K562 (cell line): ENCODE measurements around the gene RBP3. TPM values are rescaled to one million over a fixed set of nuclear protein-coding genes. Genes with fewer than 3 reads are reported as not detected.
A peak's percentile ranks its signal among the peaks of the same experiment; 100 is the strongest.

Experiments
- ARNT ChIP-seq, 2 experiments: fragments of 450-650 bp; IDR thresholded peaks; 2 replicates each; pipeline ENCODE4 v1.6.1; 2016; ENCODE audit warnings: mild to moderate bottlenecking in 1 of 2
- CBFA2T2 ChIP-seq: fragments of 450-650 bp; conservative IDR thresholded peaks from 2 replicates; pipeline ENCODE4 v1.6.1; 2017; ENCODE audit warnings: mild to moderate bottlenecking
- CREM ChIP-seq: IDR thresholded peaks from 2 replicates; pipeline ENCODE4 v1.6.1; 2014; ENCODE audit warnings: antibody characterized with exemption, low read depth
- CXXC5 ChIP-seq: fragments of 250-450 bp; sonication (Bioruptor Pico); IDR thresholded peaks from 2 replicates; pipeline ENCODE4 v1.8.0; 2022; ENCODE audit warnings: inconsistent platforms, mild to moderate bottlenecking, moderate library complexity
- DPF2 ChIP-seq: fragments of 450-650 bp; IDR thresholded peaks from 2 replicates; pipeline ENCODE4 v1.6.1; 2016
- EP300 ChIP-seq: IDR thresholded peaks from 2 replicates; pipeline ENCODE4 v1.6.1; 2012; ENCODE audit warnings: low read length, improper control_type of control experiment
- FOXM1 ChIP-seq, 2 experiments: fragments of 450-650 bp in 1 of 2; sonication (generic) in 1 of 2; formaldehyde crosslinking in 1 of 2; IDR thresholded peaks; 2 replicates each; pipeline versions ENCODE4 v1.6.1 to v1.9.0; 2017 to 2022; ENCODE audit warnings: low read depth in 2 of 2, mild to moderate bottlenecking in 2 of 2, missing genetic modification reagents in 1 of 2, moderate library complexity in 1 of 2
- GATAD2B ChIP-seq: fragments of 450-650 bp; IDR thresholded peaks from 2 replicates; pipeline ENCODE4 v1.6.1; 2017; ENCODE audit warnings: mild to moderate bottlenecking, borderline replicate concordance
- MEIS2 ChIP-seq: fragments of 450-650 bp; IDR thresholded peaks from 2 replicates; pipeline ENCODE4 v1.6.1; 2014; ENCODE audit warnings: mild to moderate bottlenecking; ENCODE audit not compliant: partially characterized antibody
- MNT ChIP-seq, 2 experiments: fragments of 450-650 bp; conservative IDR thresholded peaks; 2 replicates each; pipeline ENCODE4 v1.6.1; 2017; ENCODE audit warnings: mild to moderate bottlenecking in 2 of 2, moderate library complexity in 2 of 2
- MTA3 ChIP-seq: fragments of 450-650 bp; formaldehyde crosslinking; IDR thresholded peaks from 2 replicates; pipeline ENCODE4 v1.6.1; 2017; ENCODE audit warnings: mild to moderate bottlenecking, borderline replicate concordance
- NBN ChIP-seq: fragments of 450-650 bp; IDR thresholded peaks from 2 replicates; pipeline ENCODE4 v1.6.1; 2016; ENCODE audit warnings: low read depth, mild to moderate bottlenecking
- NCOR1 ChIP-seq: fragments of 450-650 bp; IDR thresholded peaks from 2 replicates; pipeline ENCODE4 v1.6.1; 2016; ENCODE audit warnings: mild to moderate bottlenecking, moderate library complexity
- NRF1 ChIP-seq, 2 experiments: fragments of 450-650 bp; IDR thresholded peaks in 1 of 2; conservative IDR thresholded peaks in 1 of 2; 2 replicates each; pipeline ENCODE4 v1.6.1; 2014; ENCODE audit warnings: mild to moderate bottlenecking in 2 of 2
- RAD21 ChIP-seq, 2 experiments: fragments of 250-450 bp in 1 of 2; fragments of 450-650 bp in 1 of 2; sonication (Bioruptor Pico) in 1 of 2; formaldehyde crosslinking in 1 of 2; IDR thresholded peaks in 1 of 2; conservative IDR thresholded peaks in 1 of 2; 2 replicates each; pipeline versions ENCODE4 v1.4.0 to v1.8.0; 2020 to 2022; ENCODE audit warnings: mild to moderate bottlenecking in 2 of 2, moderate library complexity in 1 of 2
- RBM22 ChIP-seq: fragments of 200-400 bp; formaldehyde crosslinking; IDR thresholded peaks from 2 replicates; pipeline ENCODE4 v1.6.1; 2018; ENCODE audit warnings: low read length, low read depth; ENCODE audit not compliant: poor library complexity, severe bottlenecking
- RCOR1 ChIP-seq, 2 experiments: IDR thresholded peaks; 2 replicates each; pipeline ENCODE4 v1.6.1; 2012; ENCODE audit warnings: low read depth in 2 of 2, low read length in 2 of 2, borderline replicate concordance in 1 of 2, improper control_type of control experiment in 1 of 2
- SMARCE1 ChIP-seq: fragments of 450-650 bp; IDR thresholded peaks from 2 replicates; pipeline ENCODE4 v1.7.1; 2016; ENCODE audit warnings: mild to moderate bottlenecking
- TCF3 ChIP-seq: sonication (generic); formaldehyde crosslinking; IDR thresholded peaks from 2 replicates; pipeline ENCODE4 v1.4.0; 2020; ENCODE audit warnings: mild to moderate bottlenecking, missing genetic modification reagents
- ZBTB2 ChIP-seq: fragments of 450-650 bp; IDR thresholded peaks from 2 replicates; pipeline ENCODE4 v1.6.1; 2016; ENCODE audit warnings: antibody characterized with exemption
- ZKSCAN3 ChIP-seq: fragments of 250-450 bp; sonication (Bioruptor Pico); IDR thresholded peaks from 2 replicates; pipeline ENCODE4 v1.4.0; 2020
- ZNF174 ChIP-seq: fragments of 250-450 bp; sonication (Bioruptor Pico); IDR thresholded peaks from 2 replicates; pipeline ENCODE4 v1.4.0; 2020; ENCODE audit warnings: mild to moderate bottlenecking
- ZNF239 ChIP-seq: fragments of 250-450 bp; sonication (Bioruptor Pico); IDR thresholded peaks from 2 replicates; pipeline ENCODE4 v1.4.0; 2020; ENCODE audit warnings: mild to moderate bottlenecking
- ZNF282 ChIP-seq: sonication (generic); formaldehyde crosslinking; IDR thresholded peaks from 2 replicates; pipeline ENCODE4 v1.8.1; 2023; ENCODE audit warnings: missing genetic modification reagents
- polyA plus RNA-seq, 8 experiments: library from polyadenylated mRNA; depleted of rRNA in 4 of 8; stranded (reverse) in 5 of 8; unstranded in 3 of 8; fragments of >200 nt; fragmentation: Nextera tagmentation in 2 of 8; fragmentation: Illumina TruSeq in 1 of 8; extraction: Ambion mirVana in 2 of 8; extraction: Trizol in 1 of 8; gene quantifications; 2 replicates each; pipeline versions ENCODE4 v1.2.1 to v1.2.3, GENCODE V29; 2011 to 2014; ENCODE audit warnings: inconsistent platforms in 1 of 8, missing spikeins in 1 of 8
- total RNA-seq, 7 experiments: library from RNA; depleted of rRNA in 6 of 7; stranded (reverse); fragments of >200 nt in 6 of 7; fragmentation: Illumina TruSeq in 2 of 7; extraction: Trizol in 2 of 7; gene quantifications; 2 replicates each; pipeline versions ENCODE4 v1.2.1 to v1.2.3, GENCODE V29; 2011 to 2021; ENCODE audit warnings: low replicate concordance in 1 of 7
- TF ChIP-seq, protein P1 (sequence below): IDR thresholded peaks from 2 replicates; pipeline ENCODE4 v1.6.1; 2012; ENCODE audit warnings: low read depth, low read length, improper control_type of control experiment, borderline replicate concordance

RBP3 gene
- total and polyA plus RNA-seq, 9 of the 15 experiments (the other 6 are each of a cell fraction or from before 2014, with no cell fraction given) = not detected

- TF ChIP-seq SMARCE1 (peak; percentile 61; the same call in 1 of the 2 replicates), ZKSCAN3 (CRISPR knock-in tag) (no peak), CBFA2T2 (peak; percentile 81), EP300 (peak; percentile 78), ARNT (IDR thresholded peaks at IDR 0.05) (peak in 1 of 2 experiments; percentile 62; a peak in 2 of 4 replicates), RAD21 (CRISPR knock-in tag; conservative IDR thresholded peaks at IDR 0.05 in 1 of 2, IDR thresholded peaks at IDR 0.05 in 1 of 2) (no peak), NCOR1 (peak; percentile 83), NBN (0 out of 2 replicates have a peak, but pooled peaks have one; percentile 54), MTA3 (peak; percentile 64; the same call in 1 of the 2 replicates), NRF1 (conservative IDR thresholded peaks at IDR 0.05 in 1 of 2, IDR thresholded peaks at IDR 0.05 in 1 of 2) (peak in 1 of 2 experiments; percentile 22; a peak in 1 of 4 replicates), ZBTB2 (peak; percentile 37; the same call in 1 of the 2 replicates), MNT (conservative IDR thresholded peaks at IDR 0.05) (peak in 1 of 2 experiments; percentile 34; a peak in 1 of 4 replicates), MEIS2 (peak; percentile 99), RCOR1 (IDR thresholded peaks at IDR 0.05; ENCODE audit: borderline replicate concordance in 1 of 2, low read depth in 2 of 2, low read length in 2 of 2) (peak; percentile 54 to 95; a peak in 2 of 4 replicates), CREM (peak; percentile 34; the same call in 1 of the 2 replicates), FOXM1 (IDR thresholded peaks at IDR 0.05; ENCODE audit: low read depth) (peak; percentile 37; the same call in 1 of the 2 replicates), FOXM1 (CRISPR knock-in tag; IDR thresholded peaks at IDR 0.05; ENCODE audit: low read depth) (no peak), CXXC5 (no peak), ZNF282 (CRISPR knock-in tag) (no peak), RBM22 (no peak), DPF2 (peak; percentile 89), ZNF174 (CRISPR knock-in tag) (no peak), GATAD2B (0 out of 2 replicates have a peak, but pooled peaks have one; percentile 24), ZNF239 (CRISPR knock-in tag) (no peak), TCF3 (peak; percentile 84)
- TF ChIP-seq, protein P1, sequence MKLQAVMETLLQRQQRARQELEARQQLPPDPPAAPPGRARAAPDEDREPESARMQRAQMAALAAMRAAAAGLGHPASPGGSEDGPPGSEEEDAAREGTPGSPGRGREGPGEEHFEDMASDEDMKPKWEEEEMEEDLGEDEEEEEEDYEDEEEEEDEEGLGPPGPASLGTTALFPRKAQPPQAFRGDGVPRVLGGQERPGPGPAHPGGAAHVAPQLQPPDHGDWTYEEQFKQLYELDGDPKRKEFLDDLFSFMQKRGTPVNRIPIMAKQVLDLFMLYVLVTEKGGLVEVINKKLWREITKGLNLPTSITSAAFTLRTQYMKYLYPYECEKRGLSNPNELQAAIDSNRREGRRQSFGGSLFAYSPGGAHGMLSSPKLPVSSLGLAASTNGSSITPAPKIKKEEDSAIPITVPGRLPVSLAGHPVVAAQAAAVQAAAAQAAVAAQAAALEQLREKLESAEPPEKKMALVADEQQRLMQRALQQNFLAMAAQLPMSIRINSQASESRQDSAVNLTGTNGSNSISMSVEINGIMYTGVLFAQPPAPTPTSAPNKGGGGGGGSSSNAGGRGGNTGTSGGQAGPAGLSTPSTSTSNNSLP = 0 out of 2 replicates have a peak, but pooled peaks have one; percentile 53
Measured at GRCh38 chr10:47306387-47307210, 41.6 kb upstream of the RBP3 start (continued).
